Stimulated activated CD4-positive, alpha-beta T cell treated with anti-CD3 and anti-CD28 coated beads, TNF-alpha, amount 100 ng/mL, for 48 hours (primary cell): Measurements from ENCODE around the gene FBXW9.
"Not testable (repeated sequence)": the region's sequence is repeated elsewhere in the genome, so short reads cannot be mapped to it uniquely, and the experiment has no call there.

Experiments
- DNase-seq, 3 donors: peaks; one replicate each; pipeline ENCODE4 v3.0.0-alpha.2; 2020; ENCODE audit warnings: low read depth in 3 of 3

Gene FBXW9

DNA sequence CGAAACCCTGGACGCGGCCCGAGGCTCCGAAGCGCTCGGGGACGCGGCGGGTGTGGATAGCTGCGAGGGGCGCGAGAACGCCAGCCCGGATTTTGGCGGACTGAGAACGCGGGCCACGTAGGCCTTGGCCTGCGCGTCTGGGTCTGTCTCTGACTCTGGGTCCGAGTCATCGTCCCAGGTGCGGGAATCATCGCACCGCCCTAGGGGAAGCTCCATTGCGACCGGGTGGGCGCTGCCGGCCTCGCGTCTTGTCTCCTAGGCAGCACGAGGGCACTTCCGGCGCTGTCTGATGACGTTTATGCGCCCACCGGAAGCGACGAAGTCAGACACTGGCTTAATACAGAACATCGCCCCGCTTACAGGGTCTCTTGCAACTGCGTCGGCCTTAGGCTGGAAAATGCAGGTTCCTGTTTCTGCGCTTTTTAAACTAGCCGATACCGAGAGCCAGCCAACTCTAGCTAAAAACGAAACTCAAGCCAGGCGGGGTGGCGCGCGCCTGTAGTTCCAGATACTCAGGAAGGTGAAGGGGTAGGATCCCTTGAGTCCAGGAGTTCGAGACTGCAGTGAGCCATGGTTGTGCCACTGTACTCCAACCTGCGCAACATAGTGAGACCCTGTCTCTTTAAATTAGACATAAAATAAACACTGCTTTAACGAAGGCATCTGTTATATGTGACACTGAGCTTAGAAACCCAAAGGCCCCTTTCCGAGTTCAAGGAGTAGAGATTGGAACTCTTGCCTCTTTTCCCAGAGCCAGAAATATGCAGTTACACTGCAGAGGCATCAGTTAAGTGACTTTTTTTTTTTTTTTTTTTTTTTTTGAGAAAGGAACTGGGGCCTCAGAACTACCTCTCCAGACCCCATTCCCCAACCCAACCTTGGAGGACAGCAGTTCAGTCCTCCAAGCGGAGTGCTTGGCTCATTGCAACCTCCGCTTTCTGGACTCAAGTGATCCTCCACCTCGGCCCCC lies at the start of gene FBXW9:
TSS of gene FBXW9 (minus strand) at position 266 of the 970 bp plus-strand sequence. CDS start at position 216, 50 bp downstream.
- peak; percentile 93 to 97 (median 96) for DNase-seq

DNA sequence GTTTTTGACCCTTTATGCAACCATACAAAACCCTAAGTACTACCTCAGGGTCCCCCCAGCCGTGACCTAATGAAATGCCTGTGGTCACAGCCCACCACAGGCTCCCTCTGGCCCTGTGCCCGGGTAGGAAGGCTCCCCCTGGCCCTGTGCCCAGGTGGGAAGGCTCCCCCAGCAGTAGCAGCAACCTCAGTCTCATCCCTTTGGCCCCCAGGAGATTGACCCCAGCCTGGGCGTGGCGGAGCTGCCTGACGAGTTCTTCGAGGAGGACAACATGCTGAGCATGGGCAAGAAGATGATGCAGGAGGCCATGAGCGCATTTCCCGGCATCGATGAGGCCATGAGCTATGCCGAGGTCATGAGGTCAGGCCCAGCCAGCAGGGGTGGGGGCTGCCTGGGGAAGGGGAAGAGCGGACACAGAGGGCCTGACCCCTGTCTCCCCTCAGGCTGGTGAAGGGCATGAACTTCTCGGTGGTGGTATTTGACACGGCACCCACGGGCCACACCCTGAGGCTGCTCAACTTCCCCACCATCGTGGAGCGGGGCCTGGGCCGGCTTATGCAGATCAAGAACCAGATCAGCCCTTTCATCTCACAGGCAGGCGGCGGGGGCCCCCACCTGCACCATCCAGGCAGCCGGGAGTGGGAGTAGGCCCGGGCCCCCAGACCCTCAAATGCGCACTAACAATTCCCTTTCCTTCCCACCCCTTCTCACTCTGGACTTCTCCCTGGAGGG lies 48.9 kb upstream of the FBXW9 start:
- DNase-seq: no peak

DNA sequence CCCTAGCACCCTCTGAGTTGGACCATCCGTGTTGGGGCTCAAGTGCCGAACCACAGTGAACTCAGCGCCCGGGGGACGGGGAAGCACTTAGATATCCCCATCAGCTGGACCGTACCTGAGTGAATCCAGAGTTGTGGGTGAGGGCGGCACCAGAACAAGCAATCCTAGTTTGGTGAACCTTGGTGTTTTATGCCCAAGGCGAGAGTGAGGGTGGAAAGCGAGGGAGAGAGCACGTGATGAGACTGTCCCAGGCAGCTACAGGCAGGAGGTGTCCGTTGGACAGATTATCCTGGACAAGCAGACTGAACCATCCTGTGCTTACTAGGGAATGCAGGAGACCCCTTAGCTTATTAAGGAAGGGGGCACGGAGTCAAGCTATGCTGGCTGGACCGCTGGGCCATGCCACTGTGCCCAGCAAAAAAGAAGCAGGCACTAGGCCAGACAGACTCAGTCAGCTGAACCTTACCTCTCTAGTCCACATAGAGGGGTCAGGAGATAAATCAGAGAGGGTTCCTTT lies 41.5 kb upstream of the FBXW9 start:
- DNase-seq: no peak

- peak; percentile 64 to 76 (median 71) for DNase-seq
Observed at GRCh38 chr19:12736995-12737834, 40.8 kb upstream of the FBXW9 start, which contains the start of gene GET3. Gene GET3 (plus strand): TSS chr19:12737497. CDS start chr19:12737506, 9 bp downstream.

- peak in 2 of 3 donors; percentile 54 for DNase-seq
Observed at GRCh38 chr19:12733369-12734214, 37.2 kb upstream of the FBXW9 start.

- DNase-seq: no peak
Observed at GRCh38 chr19:12731337-12731736, 34.9 kb upstream of the FBXW9 start.

GRCh38 chr19:12730064-12730463 lies 33.6 kb upstream of the FBXW9 start:
- no peak for DNase-seq

DNA sequence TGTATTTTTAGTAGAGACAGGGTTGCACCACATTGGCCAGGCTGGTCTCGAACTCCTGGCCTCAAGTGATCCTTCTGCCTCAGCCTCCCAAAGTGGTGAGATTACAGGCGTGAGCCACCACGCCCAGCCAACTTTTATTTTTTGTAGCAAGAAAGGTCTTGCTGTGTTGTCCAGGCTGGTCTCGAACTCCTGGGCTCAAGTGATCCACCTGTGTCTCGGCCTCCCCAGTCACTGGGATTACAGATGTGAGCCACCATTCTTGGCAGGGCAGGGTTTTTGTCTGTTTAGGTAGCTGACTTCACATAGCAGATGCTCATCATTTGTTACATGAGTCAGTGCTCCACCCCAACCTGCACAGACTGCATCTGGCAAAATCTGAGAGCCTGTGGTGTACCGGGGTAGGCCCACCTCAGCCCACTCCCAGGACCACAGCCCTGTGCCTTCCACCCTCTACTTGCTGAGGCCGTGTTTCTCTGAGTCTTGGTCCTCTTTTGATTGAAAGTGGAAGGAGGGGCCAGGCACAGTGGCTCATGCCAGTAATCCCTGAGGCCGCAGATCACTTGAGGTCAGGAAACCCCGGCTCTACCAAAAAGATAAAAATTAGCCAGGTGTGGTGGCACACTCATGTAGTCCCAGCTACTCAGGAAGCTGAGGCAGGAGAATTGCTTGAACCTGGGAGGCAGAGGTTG lies 31.5 kb upstream of the FBXW9 start:
- DNase-seq: no peak

- DNase-seq: no peak
Observed at GRCh38 chr19:12726988-12727316, 30.5 kb upstream of the FBXW9 start.

DNA sequence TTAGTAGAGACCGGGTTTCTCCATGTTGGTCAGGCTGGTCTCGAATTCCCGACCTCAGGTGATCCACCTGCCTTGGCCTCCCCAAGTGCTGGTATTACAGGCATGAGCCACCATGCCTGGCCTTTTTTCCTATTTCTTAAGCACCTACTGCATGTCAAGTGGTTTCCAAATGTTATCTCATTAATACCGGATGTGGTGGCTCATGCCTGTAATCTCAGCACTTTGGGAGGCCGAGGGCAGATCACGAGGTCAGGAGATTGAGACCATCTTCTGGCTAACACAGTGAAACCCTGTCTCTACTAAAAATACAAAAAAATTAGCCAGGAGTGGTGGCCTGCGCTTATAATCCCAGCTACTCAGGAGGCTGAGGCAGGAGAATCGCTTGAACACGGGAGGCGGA lies 29.2 kb upstream of the FBXW9 start:
- DNase-seq: not testable (repeated sequence)

- DNase-seq: peak; percentile 41 to 73 (median 63)
Observed at GRCh38 chr19:12723641-12724426, 27.4 kb upstream of the FBXW9 start, which contains the start of gene TNPO2. Gene TNPO2 (minus strand): TSS chr19:12723932. CDS start chr19:12720977, 2,955 bp downstream.

- DNase-seq: no peak
Observed at GRCh38 chr19:12723381-12723640, 26.9 kb upstream of the FBXW9 start.

DNA sequence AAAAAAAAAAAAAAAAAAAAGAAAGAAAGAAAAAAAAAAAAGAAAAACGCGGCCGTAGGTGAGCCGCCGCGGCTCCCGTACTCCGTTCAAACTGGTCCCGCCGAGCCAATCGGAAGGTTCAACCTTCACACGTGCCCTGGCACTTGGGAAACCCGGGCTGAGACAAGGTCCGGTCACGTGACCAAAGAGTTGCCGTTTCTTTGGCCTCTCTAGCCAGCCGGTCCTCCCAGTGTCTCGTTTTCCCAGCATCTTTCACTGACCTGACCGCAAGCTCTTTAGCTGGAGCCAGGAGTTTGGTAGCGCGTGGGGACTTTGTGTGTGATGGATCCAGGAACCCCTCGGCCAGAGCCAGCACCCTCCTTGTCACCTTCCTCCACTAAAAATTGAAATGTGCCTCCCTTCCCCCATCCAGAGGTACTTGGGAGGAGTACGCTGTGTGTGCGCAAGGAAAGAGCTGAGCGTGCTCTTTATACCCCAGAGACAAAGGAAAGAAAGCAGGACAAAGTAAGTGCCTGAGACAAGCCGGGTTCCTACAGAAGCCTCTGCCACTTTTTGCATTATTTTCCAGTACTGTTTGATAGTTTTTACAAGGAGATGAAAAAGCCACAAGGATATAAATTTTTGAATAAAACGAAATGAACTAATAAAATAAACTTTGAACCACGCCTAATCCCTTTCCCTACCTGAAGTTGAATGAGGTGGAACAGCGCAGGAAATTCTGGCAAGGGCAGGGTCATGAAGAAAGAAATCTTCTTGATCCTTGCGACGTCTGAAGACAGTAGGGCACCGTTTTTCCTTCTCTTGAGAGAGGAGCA lies 26.3 kb upstream of the FBXW9 start:
- peak; percentile 84 to 92 (median 91) for DNase-seq

DNA sequence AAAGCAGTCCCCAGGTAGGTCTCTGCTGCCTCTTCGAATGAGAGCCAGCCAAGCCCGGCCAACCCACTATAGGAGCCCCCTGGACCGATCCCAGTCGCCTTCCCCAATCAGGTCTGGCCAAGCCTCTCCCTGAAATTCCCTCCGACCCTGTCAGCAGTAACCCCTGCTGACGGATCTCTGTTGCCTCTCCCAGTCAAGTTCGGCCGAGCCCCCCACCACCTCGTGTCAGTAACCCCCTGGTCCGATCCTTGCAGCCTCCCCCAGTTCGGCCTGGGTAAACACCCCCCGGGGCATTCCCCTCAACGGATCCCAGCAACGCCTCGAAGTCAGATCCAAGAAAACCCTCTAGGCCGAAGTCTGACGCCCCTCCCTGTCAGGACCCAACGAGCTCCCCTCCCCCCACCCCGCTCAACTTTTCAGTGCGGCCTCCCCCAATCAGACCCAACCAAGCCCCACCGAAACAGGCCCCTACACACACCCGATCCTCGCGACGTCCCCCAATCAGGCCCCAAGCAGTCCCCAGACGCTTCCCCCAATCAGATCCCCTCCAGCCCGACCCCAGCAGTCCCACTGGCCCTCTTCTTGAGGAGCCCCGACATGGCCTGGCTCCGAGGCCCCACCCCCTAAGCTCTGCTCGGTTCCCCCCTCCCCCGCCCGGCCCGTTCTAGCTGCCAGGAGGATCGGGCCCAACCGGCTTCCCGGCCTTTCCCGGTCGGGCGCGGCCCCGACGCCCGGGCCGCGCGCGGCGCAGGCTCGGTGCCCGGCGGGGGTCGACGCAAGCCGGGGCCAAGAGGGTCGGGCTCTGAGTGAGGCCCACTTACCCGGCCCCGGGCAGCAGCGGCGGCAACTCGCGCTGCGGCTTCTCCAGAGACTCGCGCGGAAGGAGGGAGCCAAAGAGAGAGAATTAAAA lies 25.5 kb upstream of the FBXW9 start:
- peak in 1 of 3 donors; percentile 62 for DNase-seq

DNA sequence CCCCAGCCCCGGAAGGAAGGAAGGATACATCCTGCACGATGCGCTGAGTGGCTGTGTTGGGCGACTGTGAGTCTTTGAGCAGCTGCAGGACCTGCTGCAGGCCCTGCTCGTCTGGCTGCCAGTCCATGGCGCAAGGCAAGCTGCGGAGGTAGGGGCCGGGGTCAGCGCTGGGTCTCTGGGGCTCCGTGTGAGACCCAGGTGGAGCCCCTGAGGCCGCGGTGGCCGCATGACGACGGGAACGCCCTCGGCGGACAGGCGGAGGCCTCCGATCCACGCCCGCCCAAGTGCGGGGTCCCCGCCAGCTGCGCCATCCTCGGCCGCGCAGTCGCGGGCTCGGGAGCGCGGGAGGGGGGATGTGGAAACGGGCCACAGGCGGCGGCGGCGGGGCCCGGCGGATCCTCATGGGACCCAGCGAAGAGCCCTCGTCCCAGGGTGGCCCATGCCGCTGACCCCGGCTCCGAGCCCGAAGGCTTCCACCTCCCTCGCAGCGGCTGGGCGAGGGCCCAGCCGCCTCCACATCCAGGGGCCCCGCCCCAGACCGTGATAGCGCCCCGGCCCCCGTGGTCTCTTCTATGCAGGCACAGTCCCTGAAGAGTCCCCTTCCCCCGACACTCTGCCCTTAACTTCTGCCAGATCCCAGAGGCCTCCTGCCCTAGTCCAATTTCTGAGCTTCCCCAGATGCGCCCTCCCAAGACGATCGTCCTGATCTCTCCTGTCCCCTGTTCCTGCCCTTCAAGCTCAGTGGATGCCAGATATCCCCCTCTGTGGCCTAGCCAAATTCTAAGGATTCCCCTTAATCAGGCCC lies 24.6 kb upstream of the FBXW9 start:
- no peak for DNase-seq

DNA sequence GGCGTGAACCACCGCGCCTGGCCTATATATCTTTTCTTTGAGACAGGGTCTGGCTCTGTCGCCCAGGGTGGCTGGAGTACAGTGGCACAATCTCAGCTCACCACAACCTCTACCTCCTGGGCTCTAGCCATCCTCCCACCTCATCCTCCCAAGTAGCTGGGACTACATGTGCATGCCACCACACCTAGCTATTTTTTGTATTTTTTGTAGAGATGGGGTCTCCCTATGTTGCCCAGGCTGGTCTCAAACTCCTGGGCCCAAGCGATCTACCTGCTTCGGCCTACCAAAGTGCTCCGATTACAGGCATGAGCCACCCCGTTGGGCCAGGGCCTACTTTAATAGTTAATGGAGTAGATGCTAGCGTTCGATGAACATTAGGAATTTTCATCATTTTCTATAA lies 23.9 kb upstream of the FBXW9 start:
- no peak for DNase-seq

DNA sequence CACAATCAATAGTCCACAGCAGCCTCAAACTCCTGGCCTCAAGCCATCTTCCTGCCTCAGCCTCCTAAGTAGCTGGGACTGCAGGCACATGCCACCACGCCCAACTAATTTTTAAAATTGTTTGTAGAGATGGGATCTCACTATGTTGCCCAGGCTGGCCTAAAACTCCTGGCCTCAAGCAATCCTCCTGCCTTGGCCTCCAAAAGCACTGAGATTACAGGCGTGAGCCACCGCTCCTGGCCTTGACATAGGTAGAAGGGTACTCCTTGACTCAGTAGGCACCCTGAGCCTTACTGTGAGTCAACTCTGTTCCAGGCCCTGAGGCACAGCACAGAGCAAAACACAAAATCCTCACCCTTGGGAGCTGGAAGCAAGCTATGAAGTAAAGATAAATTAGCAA lies 19.5 kb upstream of the FBXW9 start:
- no peak for DNase-seq
